Smooth muscle cell (in vitro differentiated cells): ENCODE measurements around the gene ZNF407. TPM values are rescaled to one million over a fixed set of nuclear protein-coding genes. Genes with fewer than 3 reads are reported as not detected.

ENCODE experiments used
- DNase-seq: peaks from one replicate; lab custom pipeline; 2025; ENCODE audit not compliant: unreplicated experiment; lab: John Stamatoyannopoulos, UW
- H2AFZ ChIP-seq: fragments of 200-600 bp; sonication (generic); 2 replicates; pipeline ENCODE4 v1.6.0; 2016; ENCODE audit warnings: antibody characterized with exemption, low read depth, mild to moderate bottlenecking
- H3F3A ChIP-seq: fragments of 200-600 bp; sonication (generic); 2 replicates; pipeline ENCODE4 v1.6.0; 2017; ENCODE audit warnings: antibody characterized with exemption, low read depth
- H3K27ac ChIP-seq: fragments of 200-600 bp; sonication (generic); 2 replicates; pipeline ENCODE4 v1.5.1; 2016; ENCODE audit warnings: low read depth, mild to moderate bottlenecking
- H3K27me3 ChIP-seq: fragments of 200-600 bp; sonication (generic); 2 replicates; pipeline ENCODE4 v1.6.1; 2016; ENCODE audit warnings: low read depth, mild to moderate bottlenecking
- H3K36me3 ChIP-seq: fragments of 200-600 bp; sonication (generic); 2 replicates; pipeline ENCODE4 v1.5.1; 2016; ENCODE audit warnings: low read depth
- H3K4me1 ChIP-seq: fragments of 200-600 bp; sonication (generic); 2 replicates; pipeline ENCODE4 v1.5.1; 2016; ENCODE audit warnings: low read depth
- H3K4me2 ChIP-seq: fragments of 200-600 bp; sonication (generic); 2 replicates; pipeline ENCODE4 v1.6.0; 2016; ENCODE audit warnings: mild to moderate bottlenecking
- H3K4me3 ChIP-seq: fragments of 200-600 bp; sonication (generic); 2 replicates; pipeline ENCODE4 v1.5.1; 2016; ENCODE audit warnings: mild to moderate bottlenecking
- H3K79me2 ChIP-seq: fragments of 200-600 bp; sonication (generic); 2 replicates; pipeline ENCODE4 v1.6.0; 2016; ENCODE audit warnings: low read depth, mild to moderate bottlenecking
- H3K9ac ChIP-seq: fragments of 200-600 bp; sonication (generic); 2 replicates; pipeline ENCODE4 v1.6.0; 2016; ENCODE audit warnings: low read depth
- H3K9me3 ChIP-seq: fragments of 200-600 bp; sonication (generic); replicated peaks from 2 replicates; pipeline ENCODE4 v1.5.1; 2016; ENCODE audit warnings: low read depth
- H4K20me1 ChIP-seq: fragments of 200-600 bp; sonication (generic); 2 replicates; pipeline ENCODE4 v1.6.0; 2016; ENCODE audit warnings: low read depth
- CTCF ChIP-seq: fragments of 200-600 bp; sonication (generic); IDR thresholded peaks from 2 replicates; pipeline ENCODE4 v1.5.1; 2017; ENCODE audit warnings: borderline replicate concordance, mild to moderate bottlenecking, antibody characterized with exemption; ENCODE audit not compliant: insufficient read depth, poor library complexity, severe bottlenecking
- WGBS: methylation state at CpG from one replicate; pipeline ENCODE4 v1.1.7; 2016; ENCODE audit warnings: low lambda C conversion rate; 5-methylcytosine and 5-hydroxymethylcytosine counted together
- polyA plus RNA-seq: library from polyadenylated mRNA; unstranded; fragments of >200 nt; fragmentation: Nextera tagmentation; extraction: Ambion mirVana; gene quantifications from 2 replicates; pipeline ENCODE4 v1.2.1, GENCODE V29; 2016
- total RNA-seq: library from RNA; depleted of rRNA; stranded (reverse); fragments of >200 nt; gene quantifications from 2 replicates; pipeline ENCODE4 v1.2.3, GENCODE V29; 2014

The ZNF407 gene
- total and polyA plus RNA-seq, 2 experiments from 2014 or later, result 4.5 to 11.5 TPM

- Histone ChIP-seq H3K9ac (no peak overlapping the region), H3K4me1 (no peaks in the 10 kb centered on the region), H3K79me2 (no peaks in the 10 kb centered on the region), H4K20me1 (no peaks in the 10 kb centered on the region), H3K36me3 (no peaks in the 10 kb centered on the region), H3K27me3 (peaks cover 13% of the 10 kb centered on the region), H3F3A (peaks cover 5% of the 10 kb centered on the region), H3K27ac (no peak overlapping the region), H3K4me2 (no peak overlapping the region), H2AFZ (no peak overlapping the region), H3K4me3 (no peak overlapping the region), H3K9me3 (no peaks in the 10 kb centered on the region)
- WGBS, result 88% methylated on average over 6 of the region's 6 CpGs
- TF ChIP-seq CTCF, result no peak
- DNase-seq, result no peak
These were observed 15.0 kb upstream of the ZNF407 start for GRCh38 chr18:74582642-74583041.

GRCh38 chr18:74587441-74587840 lies 10.2 kb upstream of the ZNF407 start:
- Histone ChIP-seq H4K20me1 (no peaks in the 10 kb centered on the region), H3K9me3 (no peaks in the 10 kb centered on the region), H3K36me3 (no peaks in the 10 kb centered on the region), H3F3A (no peaks in the 10 kb centered on the region), H3K4me3 (no peak overlapping the region), H3K9ac (no peak overlapping the region), H2AFZ (no peak overlapping the region), H3K27ac (no peak overlapping the region), H3K79me2 (no peaks in the 10 kb centered on the region), H3K4me2 (no peak overlapping the region), H3K4me1 (no peaks in the 10 kb centered on the region), H3K27me3 (peaks cover 34% of the 10 kb centered on the region)
- no peak for DNase-seq
- 79% methylated on average over 8 of the region's 8 CpGs for WGBS
- no peak for TF ChIP-seq CTCF

GRCh38 chr18:74589021-74589420 lies 8.6 kb upstream of the ZNF407 start:
- no peaks in the 10 kb centered on the region for H3K9me3 ChIP-seq
- no peaks in the 10 kb centered on the region for H3K4me1 ChIP-seq
- H3K9ac ChIP-seq, result no peak overlapping the region
- DNase-seq, result no peak
- H3K4me3 ChIP-seq, result no peak overlapping the region
- no peaks in the 10 kb centered on the region for H4K20me1 ChIP-seq
- peaks cover 34% of the 10 kb centered on the region for H3K27me3 ChIP-seq
- H3F3A ChIP-seq, result peaks cover 3% of the 10 kb centered on the region
- no peaks in the 10 kb centered on the region for H3K79me2 ChIP-seq
- 76% methylated on average over 6 of the region's 6 CpGs for WGBS
- no peaks in the 10 kb centered on the region for H3K36me3 ChIP-seq
- no peak overlapping the region for H3K4me2 ChIP-seq
- H3K27ac ChIP-seq, result no peak overlapping the region
- TF ChIP-seq CTCF, result no peak
- no peak overlapping the region for H2AFZ ChIP-seq

GRCh38 chr18:74589811-74590210 lies 7.9 kb upstream of the ZNF407 start:
- Histone ChIP-seq H3F3A (peaks cover 3% of the 10 kb centered on the region), H3K4me3 (no peak overlapping the region), H3K36me3 (no peaks in the 10 kb centered on the region), H3K27ac (no peak overlapping the region), H3K4me2 (no peak overlapping the region), H2AFZ (no peak overlapping the region), H3K9me3 (no peaks in the 10 kb centered on the region), H3K27me3 (peaks cover 34% of the 10 kb centered on the region), H3K4me1 (no peaks in the 10 kb centered on the region), H4K20me1 (no peaks in the 10 kb centered on the region), H3K9ac (no peak overlapping the region), H3K79me2 (no peaks in the 10 kb centered on the region)
- TF ChIP-seq CTCF, result no peak
- no peak for DNase-seq
- 82% methylated on average over 3 of the region's 3 CpGs for WGBS
